ENCODE results near the gene PDE1C.

DNA sequence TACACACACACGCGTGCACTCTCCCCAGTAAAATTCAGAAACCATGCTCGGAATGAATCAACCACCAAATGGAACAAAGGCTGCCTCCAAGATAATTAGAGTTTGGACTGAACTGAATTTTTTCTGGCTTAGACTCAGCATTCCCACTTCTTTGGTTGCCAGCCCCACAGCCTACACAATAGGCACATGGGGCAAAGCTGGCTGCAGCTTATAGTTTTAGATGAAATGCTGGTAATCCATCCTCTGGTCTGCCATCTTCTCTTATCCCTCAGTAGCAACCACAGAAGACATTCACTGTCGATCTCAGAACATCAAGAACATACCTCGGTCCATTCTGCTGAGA lies 44.2 kb downstream of the PDE1C start:
- no peak for TF ChIP-seq POLR2AphosphoS5 (IDR thresholded peaks at IDR 0.05; ENCODE audit: low read depth, low read length)
- TF ChIP-seq REST (IDR thresholded peaks at IDR 0.05; ENCODE audit: insufficient read depth in 1 of 2, low read depth in 2 of 2, low read length in 2 of 2), result no peak
- TF ChIP-seq TAF1 (IDR thresholded peaks at IDR 0.05; ENCODE audit: borderline replicate concordance, insufficient read depth, low read length), result no peak
- TF ChIP-seq SIN3A (IDR thresholded peaks at IDR 0.05; ENCODE audit: borderline replicate concordance, insufficient read depth, low read length), result no peak
